ENCODE measurements around the gene AKAP11.

AKAP11 gene

DNA sequence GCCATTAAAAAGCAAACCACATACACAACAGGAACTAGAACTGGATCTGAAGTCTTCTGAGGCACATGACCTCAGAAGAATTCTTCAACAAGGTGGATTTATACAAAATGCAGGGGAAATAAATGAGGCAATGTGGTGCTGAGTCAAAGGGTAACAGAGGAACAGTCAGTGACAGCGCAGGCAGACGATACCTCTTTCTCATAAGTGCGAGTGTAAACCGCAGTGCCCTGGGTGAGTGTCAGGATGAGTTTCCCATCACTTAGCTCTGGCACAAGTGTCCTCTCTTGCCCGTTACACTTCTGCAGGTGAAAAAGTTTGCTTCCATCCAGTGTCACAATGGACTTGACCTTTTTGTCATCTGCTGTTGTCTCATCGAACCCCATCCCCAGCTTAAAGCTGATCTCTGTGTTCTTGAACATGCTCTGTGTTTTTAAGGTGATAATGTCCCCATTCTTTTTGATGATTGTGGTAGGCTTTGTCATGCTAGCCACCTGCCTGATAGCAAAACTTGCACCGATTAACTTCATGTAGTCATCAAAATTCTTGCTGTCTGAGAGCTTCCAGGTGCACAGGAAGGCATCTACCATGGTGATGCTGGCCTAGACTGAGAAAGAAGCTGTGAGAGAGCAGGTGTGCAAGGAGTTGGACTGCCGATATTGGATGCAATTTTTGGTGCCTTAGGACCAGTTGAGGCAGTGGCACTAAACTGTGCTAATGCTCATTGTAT is 97.3 kb downstream of the AKAP11 start:
- Histone ChIP-seq H3K4me3 (ENCODE audit: low read length) (no peak overlapping the region), H3K36me3 (ENCODE audit: control insufficient read depth, low read depth, low read length) (no peaks in the 10 kb centered on the region), H3K4me1 (ENCODE audit: control insufficient read depth, low read depth, low read length) (peaks cover 12% of the 10 kb centered on the region), H3K9ac (ENCODE audit: low read length) (no peak overlapping the region), H3K27ac (ENCODE audit: low read length) (no peak overlapping the region), H3K9me3 (ENCODE audit: control insufficient read depth, low read depth, low read length) (no peaks in the 10 kb centered on the region), H3K27me3 (ENCODE audit: control insufficient read depth, insufficient read depth, low read length) (no peaks in the 10 kb centered on the region)

- no peaks in the 10 kb centered on the region for H3K27me3 ChIP-seq (ENCODE audit: control insufficient read depth, insufficient read depth, low read length)
- H3K4me1 ChIP-seq (ENCODE audit: control insufficient read depth, low read depth, low read length): peaks cover 5% of the 10 kb centered on the region
- no peak overlapping the region for H3K9ac ChIP-seq (ENCODE audit: low read length)
- H3K9me3 ChIP-seq (ENCODE audit: control insufficient read depth, low read depth, low read length): no peaks in the 10 kb centered on the region
- H3K36me3 ChIP-seq (ENCODE audit: control insufficient read depth, low read depth, low read length): no peaks in the 10 kb centered on the region
- no peak overlapping the region for H3K27ac ChIP-seq (ENCODE audit: low read length)
- no peak overlapping the region for H3K4me3 ChIP-seq (ENCODE audit: low read length)
Observed at GRCh38 chr13:42370229-42370628, 98.3 kb downstream of the AKAP11 start.

All from iPS-18a (cell line).